ENCODE data around the gene PROCA1. TPM values are rescaled to one million over a fixed set of nuclear protein-coding genes. Genes with fewer than 3 reads are reported as not detected.

PROCA1 gene
- total and polyA plus RNA-seq, 9 of the 15 experiments (the other 6 are each of a cell fraction or from before 2014, with no cell fraction given): 0.78 to 16.2 (median 5.6) TPM

GRCh38 chr17:28728364-28729200 is 16.9 kb upstream of the PROCA1 start, which contains the start of gene NEK8:
TSS of gene NEK8 (plus strand) at chr17:28728788. CDS start at chr17:28728814, 26 bp downstream.
- Histone ChIP-seq H3K9me3 (replicated peaks; ENCODE audit: control insufficient read depth, insufficient read depth, low read depth, low read length) (no peaks in the 10 kb centered on the region), H3K79me2 (ENCODE audit: control insufficient read depth, insufficient read depth, low read length) (peaks cover 35% of the 10 kb centered on the region), H2AFZ (ENCODE audit: low read depth, low read length) (peak within 1 kb of the TSS; percentile 96), H3K27me3 (ENCODE audit: control insufficient read depth in 2 of 2, insufficient read depth in 2 of 2, low read length in 2 of 2) (no peaks in the 10 kb centered on the region), H3K9ac (ENCODE audit: insufficient read depth in 1 of 2, low read depth in 2 of 2, low read length in 2 of 2) (peak within 1 kb of the TSS; percentile 94 to 95), H4K20me1 (replicated peaks; ENCODE audit: control insufficient read depth, insufficient read depth, low read length) (peaks cover 17% of the 10 kb centered on the region), H3K9me1 (ENCODE audit: control insufficient read depth, insufficient read depth, low read length) (no peaks in the 10 kb centered on the region), H3K4me3 (peak within 1 kb of the TSS; percentile 83), H3K27ac (ENCODE audit: extremely low read depth, low read depth, low read length) (peak within 1 kb of the TSS; percentile 97), H3K36me3 (ENCODE audit: control insufficient read depth, insufficient read depth, low read length) (peaks cover 21% of the 10 kb centered on the region), H3K4me1 (replicated peaks in 1 of 2; ENCODE audit: control insufficient read depth in 2 of 2, insufficient read depth in 2 of 2, low read length in 2 of 2) (peaks cover 36 to 60% of the 10 kb centered on the region in 2 experiments), H3K4me2 (ENCODE audit: insufficient read depth, low read length) (peak within 1 kb of the TSS; percentile 100)
- BruUV-seq (replicated peaks): no TSS peak
- in situ Hi-C loops (cut with MboI): no loop called here
- ChIA-PET CTCF (ENCODE audit: low intra/inter-chr PET ratio) (interaction anchor here (2.9 to 3.9 kb wide), 2 partner anchors 16 to 21 kb away, joined by 14 to 117 read pairs; no protein-coding TSS in a partner anchor), POLR2A (interaction anchor here (0.6 to 11.1 kb wide), 17 partner anchors 9 to 232 kb away, joined by 3 to 367 read pairs (median 3); partner anchors contain the start of genes BLTP2, ERAL1, FLOT2 and RPL23A)
- ATAC-seq (peak; percentile 59), FAIRE-seq (peak; percentile 92), DNase-seq (ENCODE audit: extremely low read depth in 1 of 4, low spot score in 3 of 4) (peak; percentile 98 to 99 (median 98))
- WGBS (ENCODE audit: insufficient coverage, low coverage, missing lambda C conversion rate): 2% methylated on average over 58 of the region's 64 CpGs
- intact Hi-C loops (cut with micrococcal nuclease): loop anchor here (5.0 to 10.0 kb wide), 5 partner anchors 84 to 386 kb away; partner anchors contain the start of gene SPAG5
- TF ChIP-seq FOXK1 (CRISPR knock-in tag; IDR thresholded peaks at IDR 0.05; ENCODE audit: borderline replicate concordance): 0 out of 2 replicates have a peak, but pooled peaks have one; percentile 82
- TF ChIP-seq ZKSCAN8 (CRISPR knock-in tag; IDR thresholded peaks at IDR 0.05): no peak
- no peak for TF ChIP-seq CREB1 (IDR thresholded peaks at IDR 0.05)
- TF ChIP-seq CREB1 (CRISPR knock-in tag; IDR thresholded peaks at IDR 0.05): no peak; the same call in 1 of the 2 replicates
- no peak for TF ChIP-seq GATAD2B (IDR thresholded peaks at IDR 0.05; ENCODE audit: borderline replicate concordance)
- 0 out of 2 replicates have a peak, but pooled peaks have one; percentile 11 for TF ChIP-seq ZEB2 (IDR thresholded peaks at IDR 0.05)
- 0 out of 2 replicates have a peak, but pooled peaks have one; percentile 19 for TF ChIP-seq MIER1 (IDR thresholded peaks at IDR 0.05; ENCODE audit: low read depth)
- TF ChIP-seq KHSRP (IDR thresholded peaks at IDR 0.05): no peak
- peak; percentile 44; the same call in 1 of the 2 replicates for TF ChIP-seq KLF6 (CRISPR knock-in tag; IDR thresholded peaks at IDR 0.05; ENCODE audit: borderline replicate concordance)
- TF ChIP-seq POLR2B (IDR thresholded peaks at IDR 0.05; ENCODE audit: low read depth, partially characterized antibody): peak; percentile 84
- peak; percentile 99 for TF ChIP-seq SAFB (IDR thresholded peaks at IDR 0.05; ENCODE audit: borderline replicate concordance, low read depth, low read length)
- peak; percentile 64 for TF ChIP-seq SMAD1 (IDR thresholded peaks at IDR 0.05; ENCODE audit: low read depth, low read length, partially characterized antibody)
- TF ChIP-seq NKRF (IDR thresholded peaks at IDR 0.05; ENCODE audit: borderline replicate concordance): peak; percentile 77; the same call in 1 of the 2 replicates
- TF ChIP-seq CREBBP (IDR thresholded peaks at IDR 0.05; ENCODE audit: low read depth, low read length): no peak
- TF ChIP-seq MTA3 (IDR thresholded peaks at IDR 0.05; ENCODE audit: borderline replicate concordance): peak; percentile 66; the same call in 1 of the 2 replicates
- TF ChIP-seq ZBTB9 (CRISPR knock-in tag; IDR thresholded peaks at IDR 0.05): peak; percentile 13; the same call in 1 of the 2 replicates
- peak; percentile 74; the same call in 1 of the 2 replicates for TF ChIP-seq KDM2B (CRISPR knock-in tag; IDR thresholded peaks at IDR 0.05)
